A549 (cell line): Measurements from ENCODE around the gene FARP2. TPM values are rescaled to one million over a fixed set of nuclear protein-coding genes. Genes with fewer than 3 reads are reported as not detected.
A peak's percentile ranks its signal among the peaks of the same experiment; 100 is the strongest.
"Not testable (repeated sequence)": the region's sequence is repeated elsewhere in the genome, so short reads cannot be mapped to it uniquely, and the experiment has no call there.

ENCODE experiments used
- ATAC-seq, 2 experiments: fragments of 200-7000 bp in 1 of 2; fragments of >200 bp in 1 of 2; cut with Nextera tagmentation in 1 of 2; cut with Tn5 transposase in 1 of 2; 3 replicates each; pipeline versions ENCODE4 v1.8.0 to v1.9.1; 2018 to 2020; ENCODE audit warnings: mild to moderate bottlenecking in 1 of 2, moderate library complexity in 1 of 2
- CTCF ChIA-PET: fragments of 300-600 bp; sonication (Branson Sonifier 250); formaldehyde crosslinking; extraction: SDS; loops from one replicate; lab custom pipeline; 2021; ENCODE audit warnings: antibody characterized with exemption, inconsistent platforms; lab: Yijun Ruan, JAX
- POLR2A ChIA-PET: fragments of 350-600 bp; formaldehyde crosslinking; extraction: SDS; loops from one replicate; lab custom pipeline; 2021; ENCODE audit warnings: antibody characterized with exemption, inconsistent platforms; lab: Yijun Ruan, JAX
- DNase-seq, 2 experiments: peaks; one replicate each; pipeline versions ENCODE4 v3.0.0 to v3.0.0-alpha.2; 2011 to 2016; ENCODE audit warnings: low read depth in 1 of 2, low spot score in 1 of 2
- FAIRE-seq: peaks from 2 replicates; lab custom pipeline; 2011; peaks lifted over from hg19 to GRCh38; lab: Jason Lieb, UNC
- H3K27ac ChIP-seq, 2 experiments: fragments of >200 bp; sonication (Bioruptor Twin); formaldehyde crosslinking; 3 replicates each; pipeline ENCODE4 v1.5.1; 2016 to 2017
- H3K4me1 ChIP-seq: fragments of >200 bp; sonication (Bioruptor Twin); formaldehyde crosslinking; 3 replicates; pipeline ENCODE4 v1.6.1; 2016
- H3K4me2 ChIP-seq: fragments of >200 bp; sonication (Bioruptor Twin); formaldehyde crosslinking; 3 replicates; pipeline ENCODE4 v1.6.1; 2016
- H3K4me3 ChIP-seq: fragments of >200 bp; sonication (Bioruptor Twin); formaldehyde crosslinking; 3 replicates; pipeline ENCODE4 v1.5.1; 2016
- H3K9me3 ChIP-seq: fragments of >200 bp; sonication (Bioruptor Twin); formaldehyde crosslinking; 3 replicates; pipeline ENCODE4 v1.6.1; 2016
- BHLHE40 ChIP-seq: IDR thresholded peaks from 2 replicates; pipeline ENCODE4 v1.6.1; 2012; ENCODE audit warnings: low read depth, low read length, inconsistent platforms
- EHF ChIP-seq: fragments of 250-450 bp; sonication (Bioruptor Pico); IDR thresholded peaks from 2 replicates; pipeline ENCODE4 v1.5.0; 2020; ENCODE audit warnings: mild to moderate bottlenecking
- FOSL2 ChIP-seq, 2 experiments: fragments of 450-650 bp in 1 of 2; fragments of >200 bp in 1 of 2; sonication (Bioruptor Twin) in 1 of 2; formaldehyde crosslinking; IDR thresholded peaks; 2 replicates each; pipeline versions ENCODE4 v1.5.0 to v1.6.1; 2016 to 2020; ENCODE audit warnings: mild to moderate bottlenecking in 1 of 2, moderate library complexity in 1 of 2
- GATA3 ChIP-seq: IDR thresholded peaks from 2 replicates; pipeline ENCODE4 v1.6.1; 2012; ENCODE audit warnings: borderline replicate concordance
- HOXB5 ChIP-seq: fragments of 250-450 bp; sonication (Bioruptor Pico); IDR thresholded peaks from 2 replicates; pipeline ENCODE4 v1.5.0; 2020; ENCODE audit warnings: mild to moderate bottlenecking, moderate library complexity
- JUN ChIP-seq, 2 experiments: fragments of >200 bp; sonication (Bioruptor Twin); formaldehyde crosslinking; IDR thresholded peaks; 2 replicates in 1 of 2; 3 replicates in 1 of 2; pipeline ENCODE4 v1.6.1; 2016 to 2017
- KDM1A ChIP-seq: fragments of 200-600 bp; sonication (generic); IDR thresholded peaks from 2 replicates; pipeline ENCODE4 v1.6.1; 2016; ENCODE audit warnings: low read depth, mild to moderate bottlenecking
- KDM5A ChIP-seq: fragments of 200-600 bp; sonication (generic); IDR thresholded peaks from 2 replicates; pipeline ENCODE4 v1.6.1; 2016; ENCODE audit warnings: antibody characterized with exemption, mild to moderate bottlenecking
- MAZ ChIP-seq: fragments of 150-350 bp; IDR thresholded peaks from 2 replicates; pipeline ENCODE4 v1.6.1; 2014; ENCODE audit warnings: antibody characterized with exemption, low read depth, low read length, borderline replicate concordance
- MYC ChIP-seq: IDR thresholded peaks from 2 replicates; pipeline ENCODE4 v1.6.1; 2012; ENCODE audit warnings: mild to moderate bottlenecking, inconsistent platforms, low read length, improper control_type of control experiment, borderline replicate concordance
- NPAS2 ChIP-seq: fragments of 250-450 bp; sonication (Bioruptor Pico); IDR thresholded peaks from 2 replicates; pipeline ENCODE4 v1.8.0; 2022; ENCODE audit warnings: mild to moderate bottlenecking, moderate library complexity, borderline replicate concordance
- POLR2A ChIP-seq: IDR thresholded peaks from 2 replicates; pipeline ENCODE4 v1.6.1; 2012; ENCODE audit warnings: mild to moderate bottlenecking, low read length
- RCOR1 ChIP-seq: fragments of 150-350 bp; IDR thresholded peaks from 2 replicates; pipeline ENCODE4 v1.6.1; 2014; ENCODE audit warnings: antibody characterized with exemption, low read length, low read depth
- RNF2 ChIP-seq: fragments of 200-600 bp; sonication (generic); IDR thresholded peaks from 2 replicates; pipeline ENCODE4 v1.6.1; 2016; ENCODE audit warnings: low read depth, mild to moderate bottlenecking, antibody characterized with exemption, moderate library complexity, borderline replicate concordance
- TFCP2L1 ChIP-seq: fragments of 250-450 bp; sonication (Bioruptor Pico); IDR thresholded peaks from 2 replicates; pipeline ENCODE4 v1.5.0; 2021; ENCODE audit warnings: mild to moderate bottlenecking
- TP53 ChIP-seq: fragments of 250-450 bp; sonication (Bioruptor Pico); IDR thresholded peaks from 2 replicates; pipeline ENCODE4 v1.5.0; 2021; ENCODE audit warnings: mild to moderate bottlenecking, moderate library complexity
- USF2 ChIP-seq: fragments of 450-650 bp; IDR thresholded peaks from 2 replicates; pipeline ENCODE4 v1.6.1; 2014; ENCODE audit warnings: antibody characterized with exemption
- WGBS: methylation state at CpG from one replicate; pipeline ENCODE4 v1.1.6; 2017; ENCODE audit errors: missing lambda C conversion rate; 5-methylcytosine and 5-hydroxymethylcytosine counted together
- polyA plus RNA-seq, 4 experiments: library from polyadenylated mRNA; depleted of rRNA in 3 of 4; stranded (reverse); fragments of >200 nt; fragmentation: RNase III in 1 of 4; extraction: RNeasy Plus Mini Kit Qiagen cat#74134 plus additional on column Dnase treatment in 1 of 4; gene quantifications; 2 replicates in 3 of 4; 3 replicates in 1 of 4; pipeline ENCODE4 v1.2.3, GENCODE V29; 2011 to 2017
- TF ChIP-seq, protein P1 (sequence below): fragments of 150-350 bp; IDR thresholded peaks from 2 replicates; pipeline ENCODE4 v1.6.1; 2014; ENCODE audit warnings: low read depth, mild to moderate bottlenecking, low read length

The FARP2 gene
- polyA plus RNA-seq, 2 of the 4 experiments (the other 2 are of a cell fraction), result 17.0 to 29.1 TPM

- TF ChIP-seq USF2, result no peak
These were observed 16.4 kb downstream of the FARP2 start (continued) for GRCh38 chr2:241372361-241372992.

DNA sequence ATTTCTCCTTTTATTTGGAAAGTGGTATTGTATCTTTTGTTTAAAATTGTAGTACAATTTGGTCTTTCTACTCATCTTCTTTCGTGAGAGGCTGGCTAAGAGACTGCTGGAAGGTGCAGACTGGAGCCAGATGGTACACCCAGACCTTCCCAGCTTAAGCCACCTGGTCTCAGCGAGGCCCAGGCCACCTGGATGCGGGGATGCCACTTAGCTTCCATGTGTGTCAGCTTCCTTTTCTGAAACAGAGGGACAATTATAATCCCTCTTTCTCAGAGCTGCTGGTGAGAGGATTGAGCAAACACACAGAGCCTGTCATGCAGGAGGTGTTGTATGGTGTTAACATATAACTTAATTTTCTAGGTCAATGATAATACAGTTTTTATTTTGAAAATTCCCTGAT, 17.4 kb downstream of the FARP2 start:
- H3K27ac ChIP-seq, result no peak overlapping the region
- POLR2A ChIA-PET, result no interaction called here
- CTCF ChIA-PET, result interaction anchor here (1.3 kb wide), 1 partner anchor 18 kb away, joined by 3 read pairs; no protein-coding TSS in a partner anchor
- DNase-seq (no peak), ATAC-seq (no peak), FAIRE-seq (no peak)
- WGBS, result 85% methylated on average over 3 of the region's 3 CpGs
- no peaks in the 10 kb centered on the region for H3K9me3 ChIP-seq
- H3K4me3 ChIP-seq, result no peak overlapping the region
- TF ChIP-seq MYC, result no peak
- TF ChIP-seq RNF2, result no peak
- no peak for TF ChIP-seq JUN (IDR thresholded peaks at IDR 0.05)
- TF ChIP-seq KDM5A, result no peak
- TF ChIP-seq RCOR1, result no peak
- TF ChIP-seq BHLHE40, result no peak
- TF ChIP-seq NPAS2 (CRISPR knock-in tag), result no peak
- TF ChIP-seq POLR2A, result no peak
- TF ChIP-seq TFCP2L1 (CRISPR knock-in tag), result no peak
- no peak for TF ChIP-seq HOXB5
- TF ChIP-seq MAZ, result no peak
- TF ChIP-seq, protein P1, sequence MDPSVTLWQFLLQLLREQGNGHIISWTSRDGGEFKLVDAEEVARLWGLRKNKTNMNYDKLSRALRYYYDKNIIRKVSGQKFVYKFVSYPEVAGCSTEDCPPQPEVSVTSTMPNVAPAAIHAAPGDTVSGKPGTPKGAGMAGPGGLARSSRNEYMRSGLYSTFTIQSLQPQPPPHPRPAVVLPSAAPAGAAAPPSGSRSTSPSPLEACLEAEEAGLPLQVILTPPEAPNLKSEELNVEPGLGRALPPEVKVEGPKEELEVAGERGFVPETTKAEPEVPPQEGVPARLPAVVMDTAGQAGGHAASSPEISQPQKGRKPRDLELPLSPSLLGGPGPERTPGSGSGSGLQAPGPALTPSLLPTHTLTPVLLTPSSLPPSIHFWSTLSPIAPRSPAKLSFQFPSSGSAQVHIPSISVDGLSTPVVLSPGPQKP, result no peak
- TF ChIP-seq TP53 (CRISPR knock-in tag), result no peak
- TF ChIP-seq GATA3, result no peak
- TF ChIP-seq KDM1A, result no peak
- no peak for TF ChIP-seq EHF (CRISPR knock-in tag)
- peaks cover 10% of the 10 kb centered on the region for H3K4me1 ChIP-seq
- no peak overlapping the region for H3K4me2 ChIP-seq

DNA sequence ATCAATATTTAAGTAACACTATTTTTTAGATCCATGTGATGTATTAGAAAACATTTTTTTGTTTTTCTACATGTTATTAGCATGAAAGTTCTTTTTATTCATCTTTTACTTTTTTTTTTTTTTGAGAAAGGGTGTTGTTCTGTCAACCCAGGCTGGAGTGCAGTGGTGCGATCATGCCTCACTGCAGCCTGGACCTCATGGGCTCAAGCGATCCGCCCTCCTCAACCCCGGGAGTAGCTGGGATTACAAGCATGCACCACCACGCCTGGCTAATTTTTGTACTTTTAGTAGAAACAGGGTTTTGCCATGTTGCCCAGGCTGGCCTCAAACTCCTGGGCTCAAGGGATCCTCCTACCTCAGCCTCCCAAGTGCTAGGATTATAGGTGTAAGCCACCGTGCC, 17.8 kb downstream of the FARP2 start:
- ATAC-seq, H3K4me1 ChIP-seq, POLR2A ChIA-PET, H3K4me3 ChIP-seq, H3K4me2 ChIP-seq, H3K9me3 ChIP-seq, FAIRE-seq, DNase-seq, H3K27ac ChIP-seq: not testable (repeated sequence)
- 96% methylated on average over 6 of the region's 6 CpGs for WGBS
- CTCF ChIA-PET, result interaction anchor here (0.6 to 1.3 kb wide), 3 partner anchors 15 to 250 kb away, joined by 3 read pairs; no protein-coding TSS in a partner anchor

- ATAC-seq, result no peak
- DNase-seq, result no peak
- WGBS, result 96% methylated on average over 1 of the region's 1 CpG
- H3K4me1 ChIP-seq, result no peaks in the 10 kb centered on the region
- no peak overlapping the region for H3K4me3 ChIP-seq
- no peak for FAIRE-seq
- no peaks in the 10 kb centered on the region for H3K9me3 ChIP-seq
- POLR2A ChIA-PET, result no interaction called here
- CTCF ChIA-PET, result interaction anchor here (0.7 to 1.3 kb wide), 3 partner anchors 9 to 66 kb away, joined by 3 read pairs; no protein-coding TSS in a partner anchor
- TF ChIP-seq FOSL2 (IDR thresholded peaks at IDR 0.05), result no peak
- TF ChIP-seq FOSL2 (CRISPR knock-in tag; IDR thresholded peaks at IDR 0.05), result peak; percentile 27; the same call in 1 of the 2 replicates
- no peak for TF ChIP-seq NPAS2 (CRISPR knock-in tag)
- H3K27ac ChIP-seq, result no peak overlapping the region
- no peak overlapping the region for H3K4me2 ChIP-seq
These were observed 19.2 kb downstream of the FARP2 start for GRCh38 chr2:241375300-241375699.
